Activated CD4-positive, alpha-beta memory T cell treated with anti-CD3 and anti-CD28 coated beads for 36 hours (primary cell): ENCODE results near the gene HMCN2. TPM values are rescaled to one million over a fixed set of nuclear protein-coding genes. Genes with fewer than 3 reads are reported as not detected.

ENCODE experiments used
- CTCF ChIA-PET: fragments of 350-600 bp; sonication (Branson Sonifier 250); formaldehyde crosslinking; loops from one replicate; lab custom pipeline; 2021; ENCODE audit warnings: antibody characterized with exemption, inconsistent platforms; lab: Charles Lee
- POLR2A ChIA-PET: fragments of 350-600 bp; sonication (Branson Sonifier 250); formaldehyde crosslinking; loops from one replicate; lab custom pipeline; 2021; ENCODE audit warnings: antibody characterized with exemption; lab: Charles Lee
- DNase-seq: peaks from one replicate; pipeline ENCODE4 v3.0.0-alpha.2; 2020
- H3K27ac Mint-ChIP-seq: one replicate; pipeline ENCODE4 v1.8.0; 2021; ENCODE audit warnings: mixed read lengths
- H3K27me3 Mint-ChIP-seq: one replicate; pipeline ENCODE4 v1.8.0; 2021; ENCODE audit warnings: mixed read lengths
- H3K36me3 Mint-ChIP-seq: one replicate; pipeline ENCODE4 v1.8.0; 2021; ENCODE audit warnings: mixed read lengths
- H3K4me1 Mint-ChIP-seq: one replicate; pipeline ENCODE4 v1.8.0; 2021; ENCODE audit warnings: low read depth, mixed read lengths
- H3K4me3 Mint-ChIP-seq: one replicate; pipeline ENCODE4 v1.8.0; 2021; ENCODE audit warnings: mild to moderate bottlenecking, mixed read lengths
- H3K9me3 Mint-ChIP-seq: one replicate; pipeline ENCODE4 v1.8.0; 2021; ENCODE audit warnings: mixed read lengths
- intact Hi-C: fragments of 100-400 bp; cut with micrococcal nuclease; formaldehyde crosslinking; loops from one replicate; pipeline ENCODE4 v1.15.1; 2023
- total RNA-seq, 2 experiments: library from RNA; stranded (reverse); gene quantifications; one replicate each; pipeline ENCODE4 v1.2.3, GENCODE V29; 2021

Gene HMCN2
- total RNA-seq, 2 experiments from 2014 or later = not detected

DNA sequence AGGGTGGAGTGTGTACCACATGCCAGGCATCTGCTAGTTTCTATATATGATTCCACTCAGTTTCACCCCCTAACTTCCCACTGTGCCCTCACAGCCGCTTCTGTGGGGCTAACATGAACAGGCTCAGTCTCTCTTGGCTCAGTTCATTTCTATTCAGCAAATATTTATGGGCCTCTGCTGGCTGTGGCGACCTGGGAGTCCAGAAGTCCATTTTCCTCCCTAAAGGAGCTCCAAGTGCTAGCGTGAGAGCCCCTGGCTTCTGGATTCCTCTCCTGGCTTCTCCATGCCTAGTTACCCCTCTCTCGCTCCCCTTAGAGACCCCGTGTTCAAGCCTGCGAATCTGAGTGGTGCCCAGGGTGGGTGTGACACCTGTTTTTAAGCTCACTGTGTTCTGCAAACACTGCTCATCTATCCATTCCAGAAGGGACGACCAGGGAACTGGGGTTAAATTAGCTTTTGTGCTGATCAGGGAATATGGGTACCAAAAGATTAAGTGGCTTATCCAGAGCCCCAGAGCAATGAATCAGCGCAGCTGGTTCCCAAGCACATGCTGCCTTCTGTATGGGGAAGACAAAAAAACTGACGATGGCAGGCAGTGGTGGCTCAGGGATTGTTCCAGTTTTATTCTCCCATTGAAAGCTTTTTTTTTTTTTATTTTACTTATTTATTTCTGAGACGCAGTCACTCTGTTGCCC, 57.6 kb downstream of the HMCN2 start:
- Mint-ChIP-seq H3K27ac (no peak overlapping the region), H3K27me3 (peaks cover 49% of the 10 kb centered on the region)

GRCh38 chr9:130325921-130326320, 60.4 kb downstream of the HMCN2 start:
- intact Hi-C loops = no loop called here
- no peaks in the 10 kb centered on the region for H3K36me3 Mint-ChIP-seq
- CTCF ChIA-PET = interaction anchor here (1.0 kb wide), 1 partner anchor 74 kb away, joined by 3 read pairs; no protein-coding TSS in a partner anchor
- no peaks in the 10 kb centered on the region for H3K4me1 Mint-ChIP-seq
- H3K27me3 Mint-ChIP-seq = peaks cover 56% of the 10 kb centered on the region
- POLR2A ChIA-PET = no interaction called here
- no peaks in the 10 kb centered on the region for H3K9me3 Mint-ChIP-seq
- no peak overlapping the region for H3K27ac Mint-ChIP-seq
- H3K4me3 Mint-ChIP-seq = no peak overlapping the region
- no peak for DNase-seq

More for the DNA sequence above, 57.6 kb downstream of the HMCN2 start:
- ChIA-PET POLR2A (no interaction called here), CTCF (interaction anchor here (0.6 to 0.8 kb wide), 3 partner anchors 41 to 188 kb away, joined by 3 to 4 read pairs (median 3); no protein-coding TSS in a partner anchor)
- H3K36me3 Mint-ChIP-seq = no peaks in the 10 kb centered on the region
- H3K4me3 Mint-ChIP-seq = no peak overlapping the region
- intact Hi-C loops = no loop called here
- DNase-seq = no peak
- no peaks in the 10 kb centered on the region for H3K9me3 Mint-ChIP-seq
- H3K4me1 Mint-ChIP-seq = no peaks in the 10 kb centered on the region

GRCh38 chr9:130327070-130327780, 61.7 kb downstream of the HMCN2 start:
- Mint-ChIP-seq H3K9me3 (no peaks in the 10 kb centered on the region), H3K27me3 (peaks cover 51% of the 10 kb centered on the region), H3K4me3 (no peak overlapping the region), H3K4me1 (no peaks in the 10 kb centered on the region), H3K36me3 (no peaks in the 10 kb centered on the region), H3K27ac (no peak overlapping the region)
- ChIA-PET CTCF (no interaction called here), POLR2A (interaction anchor here (0.6 kb wide), 1 partner anchor 120 kb away, joined by 3 read pairs; no protein-coding TSS in a partner anchor)
- DNase-seq = peak; percentile 20
- intact Hi-C loops = no loop called here

DNA sequence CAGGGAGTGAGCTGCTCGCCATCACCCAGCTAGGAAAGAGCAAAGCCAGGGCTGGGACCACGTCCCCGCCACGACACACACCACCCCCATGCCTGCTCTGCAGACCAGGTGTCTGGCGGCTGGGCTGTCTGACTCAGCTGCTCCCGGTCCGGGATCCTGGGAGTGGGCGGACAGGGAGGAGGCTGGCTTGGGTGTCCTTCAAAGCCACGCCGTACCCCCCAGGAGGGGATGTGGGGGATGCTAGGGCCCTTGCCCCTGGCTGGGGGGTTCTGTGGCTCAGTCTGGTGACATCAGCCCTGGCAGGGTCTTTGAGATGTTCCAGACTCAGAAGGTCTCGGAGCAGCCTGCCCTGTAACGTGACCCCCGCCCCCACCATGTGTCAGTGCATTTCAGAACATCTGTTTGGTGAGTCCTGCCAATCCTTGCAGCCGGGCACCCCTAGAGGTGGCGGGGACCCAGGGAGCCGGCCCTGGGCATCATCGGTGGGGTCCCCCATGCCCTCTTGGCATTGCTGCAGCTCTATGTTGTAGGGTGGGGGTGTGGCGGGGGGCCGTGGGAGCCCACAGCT, 62.3 kb downstream of the HMCN2 start:
- Mint-ChIP-seq H3K9me3 (no peaks in the 10 kb centered on the region), H3K36me3 (no peaks in the 10 kb centered on the region), H3K4me3 (no peak overlapping the region), H3K4me1 (no peaks in the 10 kb centered on the region), H3K27ac (no peak overlapping the region), H3K27me3 (peaks cover 53% of the 10 kb centered on the region)
- no peak for DNase-seq
- CTCF ChIA-PET = no interaction called here
- POLR2A ChIA-PET = no interaction called here
- intact Hi-C loops = no loop called here

GRCh38 chr9:130328349-130328801, 62.8 kb downstream of the HMCN2 start:
- ChIA-PET CTCF (no interaction called here), POLR2A (no interaction called here)
- Mint-ChIP-seq H3K9me3 (no peaks in the 10 kb centered on the region), H3K4me3 (no peak overlapping the region), H3K36me3 (no peaks in the 10 kb centered on the region), H3K27me3 (peaks cover 57% of the 10 kb centered on the region), H3K4me1 (no peaks in the 10 kb centered on the region), H3K27ac (no peak overlapping the region)
- no peak for DNase-seq
- intact Hi-C loops = no loop called here

DNA sequence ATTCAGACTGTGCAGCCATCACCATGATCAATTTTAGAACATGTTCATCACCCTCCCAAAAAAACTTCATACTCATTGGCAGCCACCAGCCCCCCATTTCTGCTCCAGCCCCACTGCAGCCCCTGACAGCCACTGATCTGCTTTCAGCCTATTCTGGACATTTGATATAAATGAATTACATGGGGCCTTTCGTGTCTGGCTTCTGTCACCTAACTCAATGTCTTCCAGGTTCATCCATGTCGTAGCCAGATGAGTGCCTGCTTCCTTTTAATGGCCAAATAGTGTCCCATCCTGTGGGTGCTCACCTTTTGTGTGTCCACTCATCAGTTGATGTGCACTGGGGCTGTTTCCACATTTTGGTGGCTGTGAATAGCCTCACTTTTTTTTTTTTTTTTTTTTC, 63.5 kb downstream of the HMCN2 start:
- Mint-ChIP-seq H3K4me1 (no peaks in the 10 kb centered on the region), H3K36me3 (no peaks in the 10 kb centered on the region), H3K27ac (no peak overlapping the region), H3K4me3 (no peak overlapping the region), H3K9me3 (no peaks in the 10 kb centered on the region), H3K27me3 (peaks cover 62% of the 10 kb centered on the region)
- ChIA-PET CTCF (no interaction called here), POLR2A (no interaction called here)
- intact Hi-C loops = no loop called here
- no peak for DNase-seq

GRCh38 chr9:130330202-130330862, 64.8 kb downstream of the HMCN2 start:
- Mint-ChIP-seq H3K4me3 (no peak overlapping the region), H3K4me1 (no peaks in the 10 kb centered on the region), H3K27ac (no peak overlapping the region), H3K27me3 (peaks cover 66% of the 10 kb centered on the region), H3K9me3 (no peaks in the 10 kb centered on the region), H3K36me3 (no peaks in the 10 kb centered on the region)
- DNase-seq = no peak
- CTCF ChIA-PET = no interaction called here
- POLR2A ChIA-PET = no interaction called here
- intact Hi-C loops = no loop called here

DNA sequence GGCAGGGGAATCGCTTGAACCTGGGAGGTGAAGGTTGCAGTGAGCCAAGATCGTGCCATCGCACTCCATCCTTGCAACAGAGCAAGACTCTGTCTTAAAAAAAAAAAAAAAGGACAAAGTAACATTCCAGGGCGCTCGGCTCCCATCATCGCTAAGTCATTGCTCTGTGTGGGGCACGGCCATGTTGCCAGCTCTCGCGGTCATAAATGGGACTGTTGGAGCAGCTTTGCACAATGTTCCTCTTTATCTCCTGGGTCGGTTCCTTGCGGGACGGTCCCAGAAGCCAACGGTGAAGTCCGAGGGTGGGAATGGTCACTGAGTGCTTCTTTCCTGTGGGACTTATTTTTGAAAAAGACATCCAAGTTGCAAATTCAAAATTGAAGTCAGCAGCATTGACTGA, 65.5 kb downstream of the HMCN2 start:
- ChIA-PET CTCF (no interaction called here), POLR2A (no interaction called here)
- H3K36me3 Mint-ChIP-seq = no peaks in the 10 kb centered on the region
- intact Hi-C loops = no loop called here
- DNase-seq = no peak
- H3K27ac Mint-ChIP-seq = no peak overlapping the region
- peaks cover 59% of the 10 kb centered on the region for H3K27me3 Mint-ChIP-seq
- H3K9me3 Mint-ChIP-seq = no peaks in the 10 kb centered on the region
- no peaks in the 10 kb centered on the region for H3K4me1 Mint-ChIP-seq
- no peak overlapping the region for H3K4me3 Mint-ChIP-seq

DNA sequence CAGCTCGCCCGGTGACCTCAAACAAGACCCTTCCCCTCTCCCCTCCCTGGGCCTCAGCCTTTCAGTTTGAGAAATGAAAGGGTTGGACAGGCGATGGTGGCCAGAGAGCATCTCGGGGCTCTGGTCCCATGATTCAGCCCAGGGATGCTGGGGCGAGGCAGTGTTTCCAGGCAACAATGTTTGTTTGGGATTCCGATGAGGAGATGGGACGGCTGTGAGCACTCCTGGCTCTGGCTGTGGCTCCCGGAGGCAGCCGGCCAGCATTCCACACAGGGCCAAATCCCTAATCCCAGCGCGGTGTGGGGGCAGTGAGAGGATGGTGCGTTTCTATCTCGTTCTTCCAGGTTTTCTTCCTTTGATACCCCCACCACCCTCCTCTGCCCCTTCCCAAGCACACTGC, 66.0 kb downstream of the HMCN2 start:
- H3K4me3 Mint-ChIP-seq = no peak overlapping the region
- no peaks in the 10 kb centered on the region for H3K9me3 Mint-ChIP-seq
- no peak overlapping the region for H3K27ac Mint-ChIP-seq
- H3K36me3 Mint-ChIP-seq = no peaks in the 10 kb centered on the region
- intact Hi-C loops = no loop called here
- DNase-seq = no peak
- ChIA-PET POLR2A (no interaction called here), CTCF (no interaction called here)
- peaks cover 55% of the 10 kb centered on the region for H3K27me3 Mint-ChIP-seq
- H3K4me1 Mint-ChIP-seq = no peaks in the 10 kb centered on the region

DNA sequence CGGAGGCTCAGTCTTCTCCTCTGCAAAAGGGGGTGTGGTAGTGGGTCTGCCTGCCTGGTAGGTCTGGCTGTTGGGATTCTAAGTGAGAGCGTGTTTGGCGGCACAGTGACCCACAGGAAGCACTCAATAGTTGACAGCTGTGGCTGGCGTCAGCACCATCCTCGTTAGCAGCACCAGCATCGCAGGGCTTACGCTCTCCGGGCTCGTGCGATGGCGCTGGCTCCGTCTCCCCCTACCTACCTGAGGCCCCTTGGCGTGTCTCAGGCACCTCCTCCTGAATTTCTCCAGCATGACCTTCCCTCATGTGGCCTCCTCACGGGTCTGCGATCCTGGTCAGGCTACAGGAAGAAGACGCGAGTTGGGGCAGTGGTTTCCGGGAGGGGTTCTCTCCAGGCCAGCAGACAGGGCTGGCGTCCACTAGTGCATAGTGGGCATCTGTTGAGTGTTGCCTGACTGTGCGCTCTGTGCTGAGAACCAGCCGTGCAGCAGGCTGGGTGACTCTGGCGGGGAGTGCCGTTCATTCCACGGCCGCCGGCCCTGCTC, 66.9 kb downstream of the HMCN2 start:
- CTCF ChIA-PET = no interaction called here
- Mint-ChIP-seq H3K9me3 (no peaks in the 10 kb centered on the region), H3K27me3 (peaks cover 48% of the 10 kb centered on the region), H3K36me3 (no peaks in the 10 kb centered on the region), H3K4me3 (no peak overlapping the region), H3K27ac (no peak overlapping the region), H3K4me1 (no peaks in the 10 kb centered on the region)
- POLR2A ChIA-PET = no interaction called here
- no peak for DNase-seq
- intact Hi-C loops = no loop called here

DNA sequence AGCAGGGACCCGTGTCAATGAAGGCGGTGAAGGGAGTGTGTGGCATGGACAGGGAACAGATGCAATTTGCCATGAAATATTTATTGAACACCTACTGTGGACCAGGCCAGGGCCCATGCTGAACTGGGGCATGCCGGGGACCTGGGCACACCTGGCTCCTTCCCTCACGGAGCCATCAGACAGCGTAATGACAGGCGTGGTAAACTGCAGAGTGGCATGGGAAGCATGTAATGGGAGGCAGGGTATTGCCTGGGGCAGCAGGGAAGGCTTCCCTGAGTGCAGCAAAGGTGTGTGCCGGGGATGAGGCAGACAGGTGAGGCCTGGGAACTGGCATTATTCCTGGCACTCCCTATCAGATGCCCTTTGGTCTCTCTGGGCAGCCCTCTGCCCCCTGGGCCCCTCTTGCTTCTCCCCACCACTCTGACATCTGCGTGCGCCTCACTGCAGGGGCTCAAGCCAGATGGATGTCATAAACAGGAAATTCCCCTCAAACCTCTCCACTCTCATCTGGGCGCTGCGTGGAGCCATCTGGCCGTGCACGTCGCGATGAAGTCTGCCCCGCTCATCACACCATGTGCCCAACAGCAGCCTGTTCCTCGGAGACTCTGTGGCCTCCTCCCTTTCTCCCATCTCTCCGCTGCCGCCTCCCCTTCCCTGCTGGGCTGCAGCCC, 67.6 kb downstream of the HMCN2 start:
- H3K4me3 Mint-ChIP-seq = no peak overlapping the region
- no peak overlapping the region for H3K27ac Mint-ChIP-seq
- no peak for DNase-seq
- ChIA-PET CTCF (no interaction called here), POLR2A (no interaction called here)
- H3K4me1 Mint-ChIP-seq = no peaks in the 10 kb centered on the region
- H3K9me3 Mint-ChIP-seq = no peaks in the 10 kb centered on the region
- intact Hi-C loops = no loop called here
- peaks cover 44% of the 10 kb centered on the region for H3K27me3 Mint-ChIP-seq
- H3K36me3 Mint-ChIP-seq = no peaks in the 10 kb centered on the region
